ENCODE data around the gene DCAF8. TPM values are rescaled to one million over a fixed set of nuclear protein-coding genes. Genes with fewer than 3 reads are reported as not detected.

The DCAF8 gene
- total RNA-seq, 4 donors from 2014 or later, result 121 to 359 (median 202) TPM

DNA sequence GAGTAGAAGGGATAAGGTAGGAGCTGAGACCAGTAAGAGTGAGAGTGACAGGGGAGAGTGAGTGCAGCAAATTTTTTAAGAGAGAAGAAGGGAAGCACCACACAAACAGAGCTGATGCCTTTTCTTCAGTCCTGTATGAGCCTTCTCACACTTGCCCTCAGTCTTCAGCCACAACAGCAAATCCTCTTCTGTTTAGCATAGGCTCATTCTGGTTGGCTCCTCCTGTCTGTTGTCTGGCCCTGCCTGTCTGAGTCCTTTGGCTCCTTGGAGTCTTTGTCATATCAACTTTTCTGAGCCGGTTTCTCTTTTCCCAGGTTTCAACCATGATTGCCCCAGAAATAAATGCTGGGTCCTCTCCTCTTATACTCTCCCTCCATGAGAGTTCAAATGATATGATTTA, 84.7 kb downstream of the DCAF8 start:
- TF ChIP-seq POLR2A (IDR thresholded peaks at IDR 0.05), result no peak
- TF ChIP-seq, protein P1, sequence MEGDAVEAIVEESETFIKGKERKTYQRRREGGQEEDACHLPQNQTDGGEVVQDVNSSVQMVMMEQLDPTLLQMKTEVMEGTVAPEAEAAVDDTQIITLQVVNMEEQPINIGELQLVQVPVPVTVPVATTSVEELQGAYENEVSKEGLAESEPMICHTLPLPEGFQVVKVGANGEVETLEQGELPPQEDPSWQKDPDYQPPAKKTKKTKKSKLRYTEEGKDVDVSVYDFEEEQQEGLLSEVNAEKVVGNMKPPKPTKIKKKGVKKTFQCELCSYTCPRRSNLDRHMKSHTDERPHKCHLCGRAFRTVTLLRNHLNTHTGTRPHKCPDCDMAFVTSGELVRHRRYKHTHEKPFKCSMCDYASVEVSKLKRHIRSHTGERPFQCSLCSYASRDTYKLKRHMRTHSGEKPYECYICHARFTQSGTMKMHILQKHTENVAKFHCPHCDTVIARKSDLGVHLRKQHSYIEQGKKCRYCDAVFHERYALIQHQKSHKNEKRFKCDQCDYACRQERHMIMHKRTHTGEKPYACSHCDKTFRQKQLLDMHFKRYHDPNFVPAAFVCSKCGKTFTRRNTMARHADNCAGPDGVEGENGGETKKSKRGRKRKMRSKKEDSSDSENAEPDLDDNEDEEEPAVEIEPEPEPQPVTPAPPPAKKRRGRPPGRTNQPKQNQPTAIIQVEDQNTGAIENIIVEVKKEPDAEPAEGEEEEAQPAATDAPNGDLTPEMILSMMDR (IDR thresholded peaks at IDR 0.05), result no peak
- no peak for DNase-seq
- Histone ChIP-seq H3K27ac (no peak overlapping the region), H3K4me3 (no peak overlapping the region), H3K36me3 (no peaks in the 10 kb centered on the region), H3K4me1 (no peaks in the 10 kb centered on the region), H3K27me3 (no peaks in the 10 kb centered on the region), H3K9me3 (no peaks in the 10 kb centered on the region)

DNA sequence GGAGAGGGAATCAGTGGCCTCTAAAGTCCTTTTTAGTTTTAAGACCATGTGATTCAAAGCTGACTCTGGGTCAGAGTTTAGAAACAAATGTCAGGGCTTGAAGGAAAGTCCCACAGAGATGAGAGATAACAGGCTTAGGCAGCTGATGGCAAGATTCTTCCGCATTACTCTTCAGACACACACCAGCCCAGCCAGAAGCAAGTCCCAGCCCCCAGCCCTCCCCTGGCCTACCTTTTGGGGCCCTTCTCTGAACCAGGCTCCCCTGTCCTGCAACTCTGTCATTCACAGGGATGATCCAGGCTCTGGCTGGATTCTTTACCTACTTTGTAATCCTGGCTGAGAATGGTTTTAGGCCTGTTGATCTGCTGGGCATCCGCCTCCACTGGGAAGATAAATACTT, 85.1 kb downstream of the DCAF8 start:
- TF ChIP-seq POLR2A (IDR thresholded peaks at IDR 0.05), result no peak
- TF ChIP-seq, protein P1 (IDR thresholded peaks at IDR 0.05), result no peak
- Histone ChIP-seq H3K27ac (no peak overlapping the region), H3K36me3 (no peaks in the 10 kb centered on the region), H3K9me3 (no peaks in the 10 kb centered on the region), H3K27me3 (no peaks in the 10 kb centered on the region), H3K4me3 (no peak overlapping the region), H3K4me1 (no peaks in the 10 kb centered on the region)
- no peak for DNase-seq

DNA sequence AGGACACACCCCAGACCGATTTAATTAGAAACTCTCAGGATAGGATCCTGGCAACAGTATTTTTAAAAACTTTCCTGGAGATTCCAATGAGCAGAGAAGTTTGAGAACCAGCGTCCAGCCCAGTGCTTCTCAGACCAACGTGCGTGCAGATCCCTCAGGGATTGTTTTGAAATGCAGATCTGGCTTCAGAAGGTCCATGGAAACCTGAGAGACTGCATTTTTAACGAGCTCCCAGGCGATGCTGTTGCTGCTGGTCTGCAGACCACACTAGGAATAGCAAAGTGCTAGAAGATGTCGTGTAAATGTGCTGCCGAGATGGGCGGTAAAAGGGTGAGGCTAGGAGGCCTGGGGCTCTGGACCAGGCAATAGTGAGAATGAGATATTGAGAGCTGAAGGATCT, 90.4 kb downstream of the DCAF8 start:
- no peak overlapping the region for H3K27ac ChIP-seq
- H3K4me1 ChIP-seq, result no peaks in the 10 kb centered on the region
- no peak overlapping the region for H3K4me3 ChIP-seq
- no peak for TF ChIP-seq POLR2A (IDR thresholded peaks at IDR 0.05)
- TF ChIP-seq, protein P1 (IDR thresholded peaks at IDR 0.05), result no peak
- H3K36me3 ChIP-seq, result no peaks in the 10 kb centered on the region
- DNase-seq, result no peak
- H3K9me3 ChIP-seq, result no peaks in the 10 kb centered on the region
- H3K27me3 ChIP-seq, result no peaks in the 10 kb centered on the region

DNA sequence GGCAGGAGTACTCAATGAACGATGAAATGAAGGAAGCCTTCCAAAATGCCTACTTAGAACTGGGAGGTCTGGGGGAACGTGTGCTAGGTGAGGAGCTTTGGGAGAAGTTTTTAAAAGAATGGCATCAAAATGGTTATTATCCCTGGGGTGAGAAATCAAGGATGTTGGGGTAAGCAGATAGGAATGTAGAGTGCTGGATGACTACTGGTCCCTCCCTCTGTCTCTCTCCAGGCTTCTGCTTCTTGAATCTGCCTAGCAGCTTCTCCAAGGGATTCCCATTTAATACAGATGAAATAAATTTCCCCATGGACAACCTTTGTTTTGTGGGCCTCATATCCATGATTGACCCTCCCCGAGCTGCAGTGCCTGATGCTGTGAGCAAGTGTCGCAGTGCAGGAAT, 91.0 kb downstream of the DCAF8 start:
- H3K4me1 ChIP-seq, result no peaks in the 10 kb centered on the region
- TF ChIP-seq, protein P1 (IDR thresholded peaks at IDR 0.05), result no peak
- no peak for TF ChIP-seq POLR2A (IDR thresholded peaks at IDR 0.05)
- no peak overlapping the region for H3K4me3 ChIP-seq
- no peak overlapping the region for H3K27ac ChIP-seq
- no peak for DNase-seq
- no peaks in the 10 kb centered on the region for H3K36me3 ChIP-seq
- no peaks in the 10 kb centered on the region for H3K27me3 ChIP-seq
- H3K9me3 ChIP-seq, result no peaks in the 10 kb centered on the region

DNA sequence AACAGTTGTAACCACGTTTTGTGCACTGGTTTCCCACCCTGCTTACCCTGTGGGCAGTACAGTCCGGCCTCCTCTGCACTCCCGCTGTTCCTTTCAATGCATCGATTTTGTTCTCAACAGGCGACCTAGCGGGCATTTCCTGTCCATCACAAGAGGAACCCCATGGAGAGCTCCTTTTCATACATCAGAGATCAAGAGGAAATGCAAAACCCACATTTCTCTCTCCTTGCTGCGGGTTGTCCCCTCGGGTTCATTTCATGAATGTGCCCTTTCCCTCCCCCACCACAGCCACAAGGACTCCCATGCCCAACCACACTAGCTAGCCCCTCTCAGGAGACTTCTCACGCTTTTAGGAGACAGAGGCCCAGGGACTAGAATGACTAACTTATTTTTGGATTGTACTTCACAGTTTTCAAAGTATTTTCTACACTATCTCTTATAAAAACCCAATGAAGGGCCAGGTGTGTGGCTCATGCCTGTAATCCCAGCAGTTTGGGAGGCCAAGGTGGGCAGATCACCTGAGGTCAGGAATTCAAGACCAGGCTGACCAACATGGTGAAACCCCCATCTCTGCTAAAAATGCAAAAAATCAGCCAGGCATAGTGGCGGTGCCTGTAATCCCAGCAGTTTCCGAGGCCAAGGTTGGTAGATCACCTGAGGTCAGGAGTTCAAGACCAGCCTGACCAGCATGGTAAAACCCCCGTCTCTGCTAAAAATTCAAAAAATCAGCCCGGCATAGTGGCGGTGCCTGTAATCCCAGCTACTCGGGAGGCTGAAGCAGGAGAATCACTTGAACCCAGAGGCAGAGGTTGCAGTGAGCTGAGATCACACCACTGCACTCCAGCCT, 92.6 kb downstream of the DCAF8 start:
- Histone ChIP-seq H3K4me1 (no peaks in the 10 kb centered on the region), H3K9me3 (no peaks in the 10 kb centered on the region), H3K27me3 (no peaks in the 10 kb centered on the region), H3K36me3 (no peaks in the 10 kb centered on the region), H3K27ac (no peak overlapping the region), H3K4me3 (no peak overlapping the region)
- DNase-seq, result peak in 1 of 3 donors; percentile 25
- TF ChIP-seq, protein P1 (IDR thresholded peaks at IDR 0.05), result no peak
- TF ChIP-seq POLR2A (IDR thresholded peaks at IDR 0.05), result no peak
